Suprapubic skin (tissue), 4 donors: ENCODE data around the gene PNCK.

Experiments
- POLR2A ChIP-seq, 2 donors: fragments of 450-650 bp; IDR thresholded peaks; one replicate each; pipeline ENCODE4 v1.6.1; 2017; ENCODE audit warnings: antibody characterized with exemption in 2 of 2, mild to moderate bottlenecking in 2 of 2, moderate library complexity in 2 of 2
- POLR2AphosphoS5 ChIP-seq, 3 donors: sonication (generic); formaldehyde crosslinking; IDR thresholded peaks; one replicate each; pipeline ENCODE4 v1.6.1; 2017; ENCODE audit warnings: antibody characterized with exemption in 3 of 3

- TF ChIP-seq POLR2A (IDR thresholded peaks at IDR 0.05) (no peak), POLR2AphosphoS5 (IDR thresholded peaks at IDR 0.05) (no peak)
These were observed 25.9 kb downstream of the PNCK start for GRCh38 chrX:153647461-153648357.
